ENCODE data around the gene ZNF837. TPM values are rescaled to one million over a fixed set of nuclear protein-coding genes. Genes with fewer than 3 reads are reported as not detected.

ZNF837 gene
- total and polyA plus RNA-seq, 2 of the 13 experiments (the other 11 are each of a cell fraction or from before 2014, with no cell fraction given) = 0.29 to 1.3 TPM

GRCh38 chr19:58400916-58401839 lies 20.3 kb upstream of the ZNF837 start (continued):
- TF ChIP-seq HMGXB3 (CRISPR knock-in tag; IDR thresholded peaks at IDR 0.05; ENCODE audit: borderline replicate concordance) = peak; percentile 91
- TF ChIP-seq ZNF619 (CRISPR knock-in tag; IDR thresholded peaks at IDR 0.05) = 0 out of 2 replicates have a peak, but pooled peaks have one; percentile 42
- TF ChIP-seq ZFX (CRISPR knock-in tag; IDR thresholded peaks at IDR 0.05; ENCODE audit: low read depth) = peak; percentile 50
- TF ChIP-seq MBD4 (IDR thresholded peaks at IDR 0.05; ENCODE audit: borderline replicate concordance, low read length) = no peak
- TF ChIP-seq SNRNP70 (IDR thresholded peaks at IDR 0.05; ENCODE audit: low read depth, low read length) = no peak
- TF ChIP-seq ZNF224 (CRISPR knock-in tag; IDR thresholded peaks at IDR 0.05) = no peak; the same call in 1 of the 2 replicates
- TF ChIP-seq ZNF256 (CRISPR knock-in tag; conservative IDR thresholded peaks at IDR 0.05) = no peak
- TF ChIP-seq ZNF260 (CRISPR knock-in tag; IDR thresholded peaks at IDR 0.05; ENCODE audit: borderline replicate concordance, low read depth) = no peak
- TF ChIP-seq FOSL1 (CRISPR knock-in tag; IDR thresholded peaks at IDR 0.05; ENCODE audit: borderline replicate concordance) = no peak
- no peak for TF ChIP-seq ZNF546 (CRISPR knock-in tag; conservative IDR thresholded peaks at IDR 0.05)
- peak; percentile 44; the same call in 1 of the 2 replicates for TF ChIP-seq UBTF (CRISPR knock-in tag; IDR thresholded peaks at IDR 0.05)
- TF ChIP-seq ZNF552 (CRISPR knock-in tag; IDR thresholded peaks at IDR 0.05; ENCODE audit: borderline replicate concordance) = no peak
- TF ChIP-seq MYPOP (CRISPR knock-in tag; IDR thresholded peaks at IDR 0.05) = peak; percentile 100
- no peak for TF ChIP-seq ZNF780A (CRISPR knock-in tag; IDR thresholded peaks at IDR 0.05)
- TF ChIP-seq LCORL (IDR thresholded peaks at IDR 0.05) = no peak
- peak; percentile 50; the same call in 1 of the 2 replicates for TF ChIP-seq LCORL (CRISPR knock-in tag; IDR thresholded peaks at IDR 0.05)
- TF ChIP-seq KDM2A (CRISPR knock-in tag; IDR thresholded peaks at IDR 0.05; ENCODE audit: borderline replicate concordance, low read depth) = peak; percentile 66
- TF ChIP-seq ZNF333 (CRISPR knock-in tag; IDR thresholded peaks at IDR 0.05; ENCODE audit: borderline replicate concordance) = no peak
- TF ChIP-seq BATF2 (CRISPR knock-in tag; IDR thresholded peaks at IDR 0.05) = no peak
- TF ChIP-seq ZBTB3 (CRISPR knock-in tag; IDR thresholded peaks at IDR 0.05; ENCODE audit: borderline replicate concordance, low read depth) = no peak
